ENCODE data around the gene ST7.

GRCh38 chr7:116942504-116942903 lies 10.8 kb upstream of the ST7 start:
- TF ChIP-seq, protein P1, sequence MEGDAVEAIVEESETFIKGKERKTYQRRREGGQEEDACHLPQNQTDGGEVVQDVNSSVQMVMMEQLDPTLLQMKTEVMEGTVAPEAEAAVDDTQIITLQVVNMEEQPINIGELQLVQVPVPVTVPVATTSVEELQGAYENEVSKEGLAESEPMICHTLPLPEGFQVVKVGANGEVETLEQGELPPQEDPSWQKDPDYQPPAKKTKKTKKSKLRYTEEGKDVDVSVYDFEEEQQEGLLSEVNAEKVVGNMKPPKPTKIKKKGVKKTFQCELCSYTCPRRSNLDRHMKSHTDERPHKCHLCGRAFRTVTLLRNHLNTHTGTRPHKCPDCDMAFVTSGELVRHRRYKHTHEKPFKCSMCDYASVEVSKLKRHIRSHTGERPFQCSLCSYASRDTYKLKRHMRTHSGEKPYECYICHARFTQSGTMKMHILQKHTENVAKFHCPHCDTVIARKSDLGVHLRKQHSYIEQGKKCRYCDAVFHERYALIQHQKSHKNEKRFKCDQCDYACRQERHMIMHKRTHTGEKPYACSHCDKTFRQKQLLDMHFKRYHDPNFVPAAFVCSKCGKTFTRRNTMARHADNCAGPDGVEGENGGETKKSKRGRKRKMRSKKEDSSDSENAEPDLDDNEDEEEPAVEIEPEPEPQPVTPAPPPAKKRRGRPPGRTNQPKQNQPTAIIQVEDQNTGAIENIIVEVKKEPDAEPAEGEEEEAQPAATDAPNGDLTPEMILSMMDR (conservative IDR thresholded peaks at IDR 0.05 in 1 of 2, IDR thresholded peaks at IDR 0.05 in 1 of 2; ENCODE audit: extremely low read depth in 1 of 2, insufficient read depth in 1 of 2, low read depth in 1 of 2, low read length in 2 of 2): no peak
- no peak for TF ChIP-seq EZH2 (IDR thresholded peaks at IDR 0.05; ENCODE audit: borderline replicate concordance, low read length)

All from mammary epithelial cell (primary cell).